Right lung (tissue), 10 donors: ENCODE measurements around the gene RELA. TPM values are rescaled to one million over a fixed set of nuclear protein-coding genes. Genes with fewer than 3 reads are reported as not detected.
A peak's percentile ranks its signal among the peaks of the same experiment; 100 is the strongest.
"Not testable (repeated sequence)": the region's sequence is repeated elsewhere in the genome, so short reads cannot be mapped to it uniquely, and the experiment has no call there.

ENCODE experiments used
- DNase-seq, 2 donors: peaks; one replicate each; pipeline ENCODE4 v3.0.0-alpha.2; 2013
- long read RNA-seq, 8 donors: transcript quantifications; one replicate each; lab custom pipeline, GENCODE V29; 2026
- polyA plus RNA-seq, 5 donors: library from polyadenylated mRNA; unstranded; fragments of 120-200 nt; gene quantifications; one replicate each; pipeline versions ENCODE4 v1.2.1 to v1.2.3, GENCODE V29; 2013; ENCODE audit warnings: inconsistent platforms in 1 of 5, low replicate concordance in 1 of 5; ENCODE audit not compliant: insufficient read length in 5 of 5, insufficient read depth in 1 of 5

The RELA gene
- polyA plus RNA-seq, result 10 to 100 TPM; 43.0 to 68.0 (median 53.2) TPM
- long read RNA-seq, donor 1, transcript RELA-202 (11 exons, 2,700 nt), result major isoform, 9 of 25 reads
- long read RNA-seq, donor 1, partial matches to known transcripts, result 10 of 25 reads
- long read RNA-seq, donor 1, other reads (novel, unspliced or antisense), result 0 of 25 reads
- long read RNA-seq, donor 2, transcript RELA-202 (11 exons, 2,700 nt), result major isoform, 6 of 7 reads
- long read RNA-seq, donor 2, partial matches to known transcripts, result 0 of 7 reads
- long read RNA-seq, donor 2, other reads (novel, unspliced or antisense), result 0 of 7 reads
- long read RNA-seq, donor 3, partial matches to known transcripts, result 6 of 13 reads
- long read RNA-seq, donor 3, other reads (novel, unspliced or antisense), result 0 of 13 reads
- long read RNA-seq, donor 4, transcript RELA-202 (11 exons, 2,700 nt), result major isoform, 5 of 8 reads
- long read RNA-seq, donor 4, partial matches to known transcripts, result 0 of 8 reads
- long read RNA-seq, donor 4, other reads (novel, unspliced or antisense), result 0 of 8 reads
- long read RNA-seq, donor 5, transcript RELA-205 (10 exons, 3,183 nt), result major isoform, 7 of 25 reads
- long read RNA-seq, donor 5, partial matches to known transcripts, result 12 of 25 reads
- long read RNA-seq, donor 5, other reads (novel, unspliced or antisense), result 0 of 25 reads
- long read RNA-seq, donor 6, transcript RELA-202 (11 exons, 2,700 nt), result major isoform, 14 of 15 reads
- long read RNA-seq, donor 6, partial matches to known transcripts, result 0 of 15 reads
- long read RNA-seq, donor 6, other reads (novel, unspliced or antisense), result 0 of 15 reads
- long read RNA-seq, donor 7, partial matches to known transcripts, result 7 of 10 reads
- long read RNA-seq, donor 7, other reads (novel, unspliced or antisense), result 0 of 10 reads
- long read RNA-seq, donor 8, partial matches to known transcripts, result 0 of 2 reads
- long read RNA-seq, donor 8, other reads (novel, unspliced or antisense), result 0 of 2 reads

- DNase-seq, result peak; percentile 94 to 96
Measured at GRCh38 chr11:65662799-65663638, at the start of gene RELA. RELA (minus strand) TSS chr11:65662916; CDS start chr11:65662832, 84 bp downstream.

- DNase-seq, result peak; percentile 99
Measured at GRCh38 chr11:65711785-65712632, 49.3 kb upstream of the RELA start, which contains the start of gene KAT5. KAT5 (plus strand) TSS chr11:65712252; CDS start chr11:65712268, 16 bp downstream.

- DNase-seq, result no peak
Measured at GRCh38 chr11:65710421-65710820, 47.7 kb upstream of the RELA start.

GRCh38 chr11:65709661-65710060 is 46.9 kb upstream of the RELA start:
- no peak for DNase-seq

GRCh38 chr11:65708451-65708850 is 45.7 kb upstream of the RELA start:
- no peak for DNase-seq

GRCh38 chr11:65707002-65707401 is 44.3 kb upstream of the RELA start:
- DNase-seq, result not testable (repeated sequence)

- DNase-seq, result peak in 1 of 2 donors; percentile 28
Measured at GRCh38 chr11:65706303-65706763, 43.6 kb upstream of the RELA start.

- DNase-seq, result no peak
Measured at GRCh38 chr11:65703846-65704245, 41.1 kb upstream of the RELA start.

GRCh38 chr11:65701686-65702085 is 39.0 kb upstream of the RELA start:
- DNase-seq, result no peak

GRCh38 chr11:65700399-65700798 is 37.7 kb upstream of the RELA start:
- DNase-seq, result no peak

- DNase-seq, result no peak
Measured at GRCh38 chr11:65699306-65699705, 36.6 kb upstream of the RELA start.

GRCh38 chr11:65698205-65698604 is 35.5 kb upstream of the RELA start:
- DNase-seq, result no peak

GRCh38 chr11:65696802-65697552 is 34.3 kb upstream of the RELA start:
- no peak for DNase-seq

GRCh38 chr11:65695459-65696241 is 32.9 kb upstream of the RELA start:
- peak in 1 of 2 donors; percentile 30 for DNase-seq

- DNase-seq, result no peak
Measured at GRCh38 chr11:65692367-65692766, 29.7 kb upstream of the RELA start.

GRCh38 chr11:65691847-65692246 is 29.1 kb upstream of the RELA start:
- not testable (repeated sequence) for DNase-seq

- no peak for DNase-seq
Measured at GRCh38 chr11:65685981-65686380, 23.3 kb upstream of the RELA start.

- DNase-seq, result not testable (repeated sequence)
Measured at GRCh38 chr11:65683480-65683879, 20.8 kb upstream of the RELA start.
